HepG2 (cell line): ENCODE data around the gene FAH. TPM values are rescaled to one million over a fixed set of nuclear protein-coding genes. Genes with fewer than 3 reads are reported as not detected.

ENCODE experiments used
- ATAC-seq: fragments of 200-7000 bp; cut with Tn5 transposase; 3 replicates; pipeline ENCODE4 v1.9.1; 2020; ENCODE audit warnings: mild to moderate bottlenecking, moderate library complexity
- BruUV-seq: library from RNA; stranded (reverse); fragments of 400-500 nt; replicated peaks from 2 replicates; lab custom pipeline; 2021; lab: Mats Ljungman, UMichigan
- CTCF ChIA-PET: fragments of 300-600 bp; formaldehyde crosslinking; extraction: SDS; loops from one replicate; lab custom pipeline; 2021; ENCODE audit warnings: low total read pairs, inconsistent platforms, low intra/inter-chr PET ratio; lab: Yijun Ruan, JAX
- POLR2A ChIA-PET: fragments of 350-600 bp; sonication (Branson Sonifier 250); formaldehyde crosslinking; loops from one replicate; lab custom pipeline; 2020; ENCODE audit warnings: antibody characterized with exemption, inconsistent platforms; lab: Yijun Ruan, JAX
- DNase-seq: peaks from one replicate; pipeline ENCODE4 v3.0.0-alpha.2; 2015; ENCODE audit warnings: low spot score
- FAIRE-seq: peaks from 3 replicates; lab custom pipeline; 2011; peaks lifted over from hg19 to GRCh38; lab: Jason Lieb, UNC
- H2AFZ ChIP-seq: one replicate; pipeline ENCODE4 v1.6.1; 2011; ENCODE audit warnings: low read length, inconsistent platforms
- H3K27ac ChIP-seq: fragments of 300-600 bp; 3 replicates; pipeline ENCODE4 v1.8.0; 2011; ENCODE audit warnings: mixed run types, mild to moderate bottlenecking, mixed read lengths, low read length, inconsistent platforms; ENCODE audit not compliant: insufficient read depth; ENCODE audit errors: extremely low read length
- H3K27me3 ChIP-seq, 2 experiments: fragments of 200-600 bp in 1 of 2; 2 replicates in 1 of 2; 3 replicates in 1 of 2; pipeline versions ENCODE4 v1.6.0 to v1.8.0; 2011; ENCODE audit warnings: low read length in 2 of 2, mild to moderate bottlenecking in 2 of 2, moderate library complexity in 2 of 2, inconsistent platforms in 1 of 2; ENCODE audit not compliant: insufficient read depth in 2 of 2, control insufficient read depth in 1 of 2
- H3K36me3 ChIP-seq, 2 experiments: fragments of 200-600 bp in 1 of 2; replicated peaks in 1 of 2; 2 replicates in 1 of 2; 3 replicates in 1 of 2; pipeline versions ENCODE4 v1.5.1 to v1.8.0; 2011; ENCODE audit warnings: low read length in 2 of 2, inconsistent platforms in 1 of 2; ENCODE audit not compliant: insufficient read depth in 2 of 2, control insufficient read depth in 1 of 2
- H3K4me1 ChIP-seq: 2 replicates; pipeline ENCODE4 v1.5.1; 2012; ENCODE audit warnings: low read length, inconsistent platforms; ENCODE audit not compliant: insufficient read depth
- H3K4me2 ChIP-seq: 2 replicates; pipeline ENCODE4 v1.6.0; 2011; ENCODE audit warnings: low read depth, low read length, inconsistent platforms
- H3K4me3 ChIP-seq, 3 experiments: fragments of 200-600 bp in 1 of 3; sonication (generic), shearing (Covaris generic) in 1 of 3; replicated peaks in 1 of 3; 2 replicates each; pipeline ENCODE4 v1.5.1; 2011 to 2016; ENCODE audit warnings: low read length in 3 of 3, inconsistent platforms in 2 of 3, low read depth in 2 of 3, mild to moderate bottlenecking in 2 of 3, control low read depth in 1 of 3, mixed read lengths in 1 of 3; ENCODE audit not compliant: insufficient read depth in 1 of 3
- H3K79me2 ChIP-seq: one replicate; pipeline ENCODE4 v1.6.1; 2011; ENCODE audit warnings: low read length, inconsistent platforms; ENCODE audit not compliant: insufficient read depth
- H3K9ac ChIP-seq: 2 replicates; pipeline ENCODE4 v1.6.0; 2011; ENCODE audit warnings: mild to moderate bottlenecking, low read depth, low read length, inconsistent platforms; ENCODE audit not compliant: insufficient read depth
- H3K9me3 ChIP-seq: 2 replicates; pipeline ENCODE4 v1.5.1; 2012; ENCODE audit warnings: mild to moderate bottlenecking, low read length
- H4K20me1 ChIP-seq: 2 replicates; pipeline ENCODE4 v1.6.0; 2011; ENCODE audit warnings: inconsistent platforms, mild to moderate bottlenecking, low read length, moderate library complexity; ENCODE audit not compliant: insufficient read depth
- ARNT ChIP-seq: fragments of 450-650 bp; IDR thresholded peaks from 2 replicates; pipeline ENCODE4 v1.6.1; 2017
- ARNTL ChIP-seq: sonication (generic); formaldehyde crosslinking; IDR thresholded peaks from 2 replicates; pipeline ENCODE4 v1.4.0; 2020; ENCODE audit warnings: mild to moderate bottlenecking, missing genetic modification reagents
- CEBPG ChIP-seq: IDR thresholded peaks from 2 replicates; pipeline ENCODE4 v1.6.1; 2016
- ETS1 ChIP-seq: sonication (generic); formaldehyde crosslinking; IDR thresholded peaks from 2 replicates; pipeline ENCODE4 v1.4.0; 2020; ENCODE audit warnings: missing genetic modification reagents
- FOXA1 ChIP-seq, 2 experiments: fragments of 450-650 bp in 1 of 2; sonication (generic) in 1 of 2; formaldehyde crosslinking in 1 of 2; IDR thresholded peaks; 2 replicates each; pipeline versions ENCODE4 v1.4.0 to v1.6.1; 2016 to 2020; ENCODE audit warnings: missing genetic modification reagents in 1 of 2
- HNF4G ChIP-seq, 2 experiments: sonication (generic) in 1 of 2; formaldehyde crosslinking in 1 of 2; IDR thresholded peaks; 2 replicates each; pipeline versions ENCODE4 v1.4.0 to v1.6.1; 2011 to 2020; ENCODE audit warnings: borderline replicate concordance in 2 of 2, low read depth in 2 of 2, mild to moderate bottlenecking in 2 of 2, low read length in 1 of 2, missing genetic modification reagents in 1 of 2, moderate library complexity in 1 of 2
- IKZF5 ChIP-seq: IDR thresholded peaks from 2 replicates; pipeline ENCODE4 v1.6.1; 2018; ENCODE audit warnings: missing genetic modification reagents, mild to moderate bottlenecking, missing compliant biosample characterization
- MYC ChIP-seq: sonication (generic); formaldehyde crosslinking; IDR thresholded peaks from 2 replicates; pipeline ENCODE4 v1.9.0; 2021; ENCODE audit warnings: missing genetic modification reagents, borderline replicate concordance
- NFKBIZ ChIP-seq: IDR thresholded peaks from 2 replicates; pipeline ENCODE4 v1.6.1; 2018; ENCODE audit warnings: missing genetic modification reagents, missing compliant biosample characterization
- SMAD3 ChIP-seq: sonication (generic); formaldehyde crosslinking; IDR thresholded peaks from 2 replicates; pipeline ENCODE4 v1.4.0; 2020; ENCODE audit warnings: missing genetic modification reagents
- ZIK1 ChIP-seq: sonication (generic); formaldehyde crosslinking; IDR thresholded peaks from 2 replicates; pipeline ENCODE4 v1.5.0; 2020; ENCODE audit warnings: mild to moderate bottlenecking, low read depth, missing genetic modification reagents, borderline replicate concordance
- ZNF687 ChIP-seq: sonication (generic); formaldehyde crosslinking; IDR thresholded peaks from 2 replicates; pipeline ENCODE4 v1.5.1; 2020; ENCODE audit warnings: mild to moderate bottlenecking, missing genetic modification reagents, moderate library complexity
- ZSCAN31 ChIP-seq: sonication (generic); formaldehyde crosslinking; IDR thresholded peaks from 2 replicates; pipeline ENCODE4 v1.5.0; 2020; ENCODE audit warnings: low read depth, mild to moderate bottlenecking, missing genetic modification reagents
- WGBS: methylation state at CpG from one replicate; pipeline ENCODE4 v1.1.6; 2017; ENCODE audit warnings: low lambda C conversion rate; 5-methylcytosine and 5-hydroxymethylcytosine counted together
- in situ Hi-C: cut with HindIII; loops from 2 replicates; pipeline ENCODE4 v1.10.0; 2017; ENCODE audit warnings: low pct_unique_long_range_greater_than_20kb; ENCODE audit not compliant: extremely low pct_ligation_motif_present
- intact Hi-C: fragments of 100-400 bp; cut with micrococcal nuclease; formaldehyde crosslinking; loops from one replicate; pipeline ENCODE4 v1.10.0; 2022; ENCODE audit not compliant: unreplicated experiment
- polyA plus RNA-seq, 8 experiments: library from polyadenylated mRNA; depleted of rRNA in 3 of 8; stranded (reverse) in 7 of 8; unstranded in 1 of 8; fragments of >200 nt; fragmentation: Illumina TruSeq in 4 of 8; extraction: Trizol in 4 of 8; gene quantifications; 2 replicates each; pipeline versions ENCODE4 v1.2.1 to v1.2.3, GENCODE V29; 2011 to 2016; ENCODE audit warnings: low read depth in 4 of 8, missing spikeins in 1 of 8, mixed read lengths in 1 of 8; ENCODE audit not compliant: insufficient read depth in 1 of 8
- total RNA-seq, 5 experiments: library from RNA; depleted of rRNA; stranded (reverse); fragments of >200 nt; fragmentation: Illumina TruSeq; extraction: Trizol; gene quantifications; 2 replicates each; pipeline ENCODE4 v1.2.3, GENCODE V29; 2016; ENCODE audit warnings: low read depth in 1 of 5

Gene FAH
- total and polyA plus RNA-seq, 2 of the 13 experiments (the other 11 are each of a cell fraction or from before 2014, with no cell fraction given), result 36.6 to 75.0 TPM

- TF ChIP-seq HNF4G (IDR thresholded peaks at IDR 0.05; ENCODE audit: borderline replicate concordance, low read depth, low read length) (peak; percentile 23; the same call in 1 of the 2 replicates), HNF4G (CRISPR knock-in tag; IDR thresholded peaks at IDR 0.05; ENCODE audit: borderline replicate concordance, low read depth) (peak; percentile 46; the same call in 1 of the 2 replicates), ZIK1 (CRISPR knock-in tag) (no peak), ARNT (no peak), SMAD3 (CRISPR knock-in tag) (no peak), ARNTL (CRISPR knock-in tag) (no peak)
Measured at GRCh38 chr15:80161468-80162016, 8.7 kb downstream of the FAH start (continued).

GRCh38 chr15:80162059-80162554 is 9.3 kb downstream of the FAH start:
- H3K27ac ChIP-seq, result peak overlapping the region; percentile 77
- no TSS peak for BruUV-seq
- TF ChIP-seq MYC (peak; percentile 44; the same call in 1 of the 2 replicates), IKZF5 (CRISPR knock-in tag) (0 out of 2 replicates have a peak, but pooled peaks have one; percentile 9), ZSCAN31 (no peak), FOXA1 (IDR thresholded peaks at IDR 0.05) (no peak), FOXA1 (CRISPR knock-in tag; IDR thresholded peaks at IDR 0.05) (peak; percentile 37; the same call in 1 of the 2 replicates), ZNF687 (CRISPR knock-in tag) (no peak), NFKBIZ (CRISPR knock-in tag) (no peak), CEBPG (0 out of 2 replicates have a peak, but pooled peaks have one; percentile 11), ETS1 (CRISPR knock-in tag) (no peak)

More at GRCh38 chr15:80162059-80162554, 9.3 kb downstream of the FAH start:
- Histone ChIP-seq H3K4me1 (peaks cover 66% of the 10 kb centered on the region), H3K9ac (no peak overlapping the region), H3K9me3 (no peaks in the 10 kb centered on the region), H3K36me3 (peaks cover 13 to 24% of the 10 kb centered on the region in 2 experiments), H3K4me2 (peak overlapping the region; percentile 23), H3K4me3 (no peak overlapping the region), H2AFZ (no peak overlapping the region), H3K27me3 (no peaks in the 10 kb centered on the region), H4K20me1 (no peaks in the 10 kb centered on the region), H3K79me2 (no peaks in the 10 kb centered on the region)
- ChIA-PET CTCF (no interaction called here), POLR2A (interaction anchor here (1.3 to 3.5 kb wide), 4 partner anchors 9 to 103 kb away, joined by 4 to 28 read pairs (median 14); partner anchors contain the start of gene FAH)
- intact Hi-C loops, result no loop called here
- peak; percentile 71 for ATAC-seq
- 44% methylated on average over 6 of the region's 6 CpGs for WGBS
- peak; percentile 47 for FAIRE-seq
- peak; percentile 54 for DNase-seq
- in situ Hi-C loops, result loop anchor here (25.0 kb wide), 1 partner anchor 275 kb away; the partner anchor contains the start of gene MTHFS
